ENCODE data around the gene NARF.

The NARF gene

GRCh38 chr17:82414548-82415281, 43.8 kb upstream of the NARF start:
- peak; percentile 62 for TF ChIP-seq CTCF (IDR thresholded peaks at IDR 0.05; ENCODE audit: low read depth, low read length)
- peak; percentile 76 for DNase-seq (ENCODE audit: low read depth, low spot score)
- no peak overlapping the region for H3K4me3 ChIP-seq (ENCODE audit: low read depth, low read length)
- in situ Hi-C loops (cut with HindIII; ENCODE audit: low sequenced_read_pairs), result loop anchor here (10.0 kb wide), 1 partner anchor 70 kb away; no protein-coding TSS in a partner anchor

- H3K4me3 ChIP-seq (ENCODE audit: low read depth, low read length), result no peak overlapping the region
- in situ Hi-C loops (cut with HindIII; ENCODE audit: low sequenced_read_pairs), result loop anchor here (10.0 kb wide), 1 partner anchor 71 kb away; no protein-coding TSS in a partner anchor
- DNase-seq (ENCODE audit: low read depth, low spot score), result no peak
- no peak for TF ChIP-seq CTCF (IDR thresholded peaks at IDR 0.05; ENCODE audit: low read depth, low read length)
Observed at GRCh38 chr17:82415336-82415735, 43.2 kb upstream of the NARF start.

- H3K4me3 ChIP-seq (ENCODE audit: low read depth, low read length), result no peak overlapping the region
- no peak for DNase-seq (ENCODE audit: low read depth, low spot score)
- no peak for TF ChIP-seq CTCF (IDR thresholded peaks at IDR 0.05; ENCODE audit: low read depth, low read length)
- in situ Hi-C loops (cut with HindIII; ENCODE audit: low sequenced_read_pairs), result loop anchor here (10.0 kb wide), 1 partner anchor 71 kb away; no protein-coding TSS in a partner anchor
Observed at GRCh38 chr17:82415786-82416185, 42.8 kb upstream of the NARF start.

DNA sequence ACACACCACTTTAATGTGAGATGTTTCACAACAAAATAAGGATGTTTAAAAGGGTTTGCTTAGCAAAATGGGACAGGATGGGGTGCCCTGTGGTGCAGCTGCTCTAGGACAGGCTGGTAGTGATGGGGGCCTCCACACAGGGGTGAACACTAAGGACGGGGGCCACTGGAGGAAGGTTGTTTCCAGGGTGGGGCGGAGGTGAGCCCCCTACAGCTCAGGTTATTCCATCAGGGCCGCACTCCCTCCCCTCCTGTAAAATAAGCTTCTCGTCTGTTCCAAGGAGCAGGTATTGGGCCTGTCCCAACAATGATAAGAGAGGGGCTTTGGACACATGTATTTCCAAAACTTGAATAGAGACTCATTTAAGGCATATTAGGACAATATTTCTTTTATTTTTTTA, 42.3 kb upstream of the NARF start:
- in situ Hi-C loops (cut with HindIII; ENCODE audit: low sequenced_read_pairs), result loop anchor here (10.0 kb wide), 1 partner anchor 71 kb away; no protein-coding TSS in a partner anchor
- TF ChIP-seq CTCF (IDR thresholded peaks at IDR 0.05; ENCODE audit: low read depth, low read length), result no peak
- no peak overlapping the region for H3K4me3 ChIP-seq (ENCODE audit: low read depth, low read length)
- no peak for DNase-seq (ENCODE audit: low read depth, low spot score)

DNA sequence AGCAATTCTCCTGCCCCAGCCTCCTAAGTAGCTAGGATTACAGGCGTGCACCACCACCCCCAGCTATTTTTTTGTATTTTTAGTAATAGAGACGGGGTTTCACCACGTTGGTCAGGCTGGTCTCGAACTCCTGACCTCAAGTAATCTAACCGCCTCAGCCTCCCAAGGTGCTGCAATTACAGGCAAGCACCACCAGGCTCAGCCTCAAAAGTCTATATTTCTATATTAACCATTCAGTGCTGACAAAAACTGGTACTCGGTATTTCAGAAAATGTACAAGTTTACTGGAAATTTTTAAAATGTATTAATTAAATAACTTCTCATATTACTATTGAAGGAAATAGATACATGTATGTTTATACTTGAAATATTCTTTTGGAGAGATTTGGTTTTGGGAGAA, 41.8 kb upstream of the NARF start:
- TF ChIP-seq CTCF (IDR thresholded peaks at IDR 0.05; ENCODE audit: low read depth, low read length), result peak; percentile 19
- no peak for DNase-seq (ENCODE audit: low read depth, low spot score)
- in situ Hi-C loops (cut with HindIII; ENCODE audit: low sequenced_read_pairs), result loop anchor here (10.0 kb wide), 1 partner anchor 72 kb away; no protein-coding TSS in a partner anchor
- no peak overlapping the region for H3K4me3 ChIP-seq (ENCODE audit: low read depth, low read length)

DNA sequence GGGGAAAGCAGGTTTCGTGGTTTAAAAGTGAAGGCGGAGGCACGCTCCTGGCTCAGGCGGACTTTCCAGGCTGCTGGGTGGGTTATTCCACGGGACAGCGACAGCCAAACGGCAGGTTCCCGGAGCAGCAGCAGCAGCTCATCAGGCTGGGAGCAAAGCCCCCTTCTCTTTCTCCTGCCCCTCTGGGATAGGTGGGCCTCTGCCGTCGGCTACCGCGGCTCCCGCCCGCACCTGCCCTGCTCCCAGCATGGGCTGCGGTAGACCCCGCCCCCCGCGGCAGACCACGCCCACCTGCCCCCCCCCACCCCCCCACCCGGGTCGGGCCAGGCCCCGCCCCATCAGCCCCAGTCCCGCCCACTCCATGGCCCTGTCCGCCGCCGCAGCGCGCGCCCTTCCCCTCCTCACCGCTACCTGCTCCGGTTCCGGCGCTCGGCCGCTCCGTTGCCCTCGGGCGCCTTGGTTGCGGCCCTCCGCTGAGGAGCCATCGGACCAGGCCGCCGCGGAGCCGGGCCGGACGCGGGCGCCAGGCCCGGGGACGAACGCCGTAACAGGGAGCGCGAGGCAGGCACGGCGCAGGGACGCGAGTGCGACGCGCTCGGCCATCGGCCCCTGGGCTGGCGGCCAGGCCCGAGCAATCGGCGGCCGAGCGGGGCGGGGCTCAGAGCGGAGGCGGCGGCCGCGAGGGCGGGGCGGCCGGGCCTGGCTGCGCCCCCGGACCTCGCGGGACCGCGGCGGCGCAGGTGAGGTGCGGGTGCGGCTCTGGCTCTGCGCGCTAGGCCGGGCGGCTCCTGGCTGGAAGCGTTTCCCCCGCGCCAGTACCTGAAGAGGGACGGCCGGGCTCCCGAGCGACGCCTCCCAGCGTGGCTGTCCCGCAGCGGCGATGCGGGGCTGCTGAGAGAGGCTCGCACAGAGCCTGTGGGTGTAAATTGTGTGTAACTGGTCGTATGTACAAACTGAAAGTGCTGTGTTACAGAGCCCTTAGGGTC, 40.2 kb upstream of the NARF start, which contains the start of the genes HEXD and OGFOD3:
Gene HEXD (plus strand): TSS at position 347 of the 986 bp plus-strand sequence. CDS start 1,453 bp downstream, outside the sequence.
Gene OGFOD3 (minus strand): TSS at position 586 of the 986 bp plus-strand sequence. CDS start 101 bp downstream, at position 485.
- no peak for TF ChIP-seq CTCF (IDR thresholded peaks at IDR 0.05; ENCODE audit: low read depth, low read length)
- DNase-seq (ENCODE audit: low read depth, low spot score), result peak; percentile 71
- in situ Hi-C loops (cut with HindIII; ENCODE audit: low sequenced_read_pairs), result loop anchor here (10.0 kb wide), 1 partner anchor 73 kb away; no protein-coding TSS in a partner anchor
- H3K4me3 ChIP-seq (ENCODE audit: low read depth, low read length), result peak within 1 kb of the TSS; percentile 73
